Middle frontal gyrus (tissue), 1 donor: ENCODE measurements around the gene OR4D1.

Experiments
- DNase-seq: peaks from one replicate; pipeline ENCODE4 v3.0.0-alpha.2; 2015; ENCODE audit warnings: low spot score; ENCODE audit errors: extremely low spot score

The OR4D1 gene

DNA sequence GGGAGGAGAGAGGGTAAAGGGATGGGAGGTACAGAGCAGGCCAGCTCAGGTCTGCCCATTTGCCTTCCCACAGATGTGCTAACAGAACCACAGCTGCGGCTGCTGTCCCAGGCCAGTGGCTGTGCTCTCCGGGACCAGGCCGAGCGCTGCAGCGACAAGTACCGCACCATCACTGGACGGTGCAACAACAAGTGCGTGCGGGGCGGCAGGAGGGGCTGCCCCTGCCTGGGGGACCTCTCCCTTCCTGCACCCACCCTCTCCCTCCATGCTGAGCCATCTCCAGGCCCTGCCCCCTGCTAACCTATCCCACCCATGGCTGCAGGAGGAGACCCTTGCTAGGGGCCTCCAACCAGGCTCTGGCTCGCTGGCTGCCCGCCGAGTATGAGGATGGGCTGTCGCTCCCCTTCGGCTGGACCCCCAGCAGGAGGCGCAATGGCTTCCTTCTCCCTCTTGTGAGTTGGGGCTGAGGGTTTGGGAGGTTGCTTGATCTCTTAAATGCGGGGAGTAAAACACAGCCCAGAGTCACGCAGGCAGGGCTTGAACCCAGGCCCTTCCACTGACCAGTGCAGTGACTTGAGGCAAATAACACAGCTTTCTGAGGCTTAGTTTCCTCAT is 45.6 kb downstream of the OR4D1 start:
- DNase-seq, result no peak

DNA sequence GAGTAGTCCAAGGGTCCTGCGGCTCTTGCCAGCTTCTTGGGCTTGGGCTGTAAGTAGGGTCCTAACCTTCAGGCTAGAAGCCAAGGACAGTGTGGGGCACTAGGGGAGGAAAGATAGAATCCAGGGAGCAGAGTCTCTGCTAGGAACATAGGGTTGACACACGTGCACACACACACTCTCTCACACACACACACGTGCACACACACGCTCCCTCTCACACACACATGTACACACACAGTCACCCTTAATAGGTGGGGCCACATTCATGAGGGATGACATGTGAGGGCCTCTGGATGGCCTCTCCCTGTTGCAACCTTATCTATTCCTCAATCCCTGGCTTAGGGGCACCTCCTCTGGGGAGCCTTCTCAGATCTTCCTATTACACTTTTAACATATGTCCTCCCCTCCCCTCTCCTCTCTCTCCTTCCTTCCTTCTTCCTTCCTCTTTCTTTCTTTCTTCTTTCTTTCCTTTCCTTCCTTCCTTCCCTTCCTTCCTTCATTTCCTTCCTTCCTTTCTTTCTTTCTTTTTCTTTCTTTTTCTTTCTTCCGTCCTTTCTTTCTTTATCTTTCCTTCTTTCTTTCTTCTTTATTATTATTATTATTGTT is 47.4 kb downstream of the OR4D1 start:
- DNase-seq, result no peak

DNA sequence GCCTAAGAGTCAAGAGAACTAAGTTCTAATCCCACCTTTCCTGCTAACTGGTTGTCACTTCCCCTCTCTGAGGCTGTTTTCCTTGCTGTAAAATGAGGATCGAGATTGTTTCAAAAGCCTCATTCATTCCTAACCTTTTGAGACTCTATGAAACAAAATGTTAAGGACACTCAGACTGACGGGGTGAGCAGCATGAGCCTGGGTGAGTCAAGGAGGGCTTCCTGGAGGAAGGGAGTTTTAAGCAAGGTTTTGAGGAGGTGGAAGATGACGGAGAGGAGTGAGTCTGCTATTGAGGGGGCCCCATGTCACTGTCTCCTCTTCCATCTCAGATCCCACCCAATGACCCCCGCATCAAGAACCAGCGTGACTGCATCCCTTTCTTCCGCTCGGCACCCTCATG is 48.4 kb downstream of the OR4D1 start:
- DNase-seq, result no peak

DNA sequence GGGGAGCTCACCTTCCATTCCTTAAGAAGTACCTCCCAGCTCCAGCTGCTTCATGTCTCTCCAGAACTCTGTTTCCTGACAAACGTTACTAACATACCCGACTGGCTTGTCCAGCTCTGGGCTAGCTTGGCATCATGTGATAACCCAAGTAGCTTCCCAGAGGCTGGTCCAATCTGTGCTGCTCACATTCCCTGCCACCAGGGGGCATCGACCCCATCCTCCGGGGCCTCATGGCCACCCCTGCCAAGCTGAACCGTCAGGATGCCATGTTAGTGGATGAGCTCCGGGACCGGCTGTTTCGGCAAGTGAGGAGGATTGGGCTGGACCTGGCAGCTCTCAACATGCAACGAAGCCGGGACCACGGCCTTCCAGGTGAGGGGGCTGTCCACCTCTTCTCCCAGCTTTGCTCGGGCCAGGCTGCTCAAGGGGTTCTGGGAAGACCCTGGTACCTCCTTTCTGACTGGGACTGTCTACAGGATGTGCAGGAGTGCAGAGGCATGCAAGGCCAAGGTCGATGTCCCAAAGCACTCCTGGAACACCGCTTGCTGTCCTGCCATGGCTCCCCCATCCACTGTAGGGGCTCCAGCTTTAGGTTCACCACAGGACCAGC is 51.9 kb downstream of the OR4D1 start:
- DNase-seq, result no peak

DNA sequence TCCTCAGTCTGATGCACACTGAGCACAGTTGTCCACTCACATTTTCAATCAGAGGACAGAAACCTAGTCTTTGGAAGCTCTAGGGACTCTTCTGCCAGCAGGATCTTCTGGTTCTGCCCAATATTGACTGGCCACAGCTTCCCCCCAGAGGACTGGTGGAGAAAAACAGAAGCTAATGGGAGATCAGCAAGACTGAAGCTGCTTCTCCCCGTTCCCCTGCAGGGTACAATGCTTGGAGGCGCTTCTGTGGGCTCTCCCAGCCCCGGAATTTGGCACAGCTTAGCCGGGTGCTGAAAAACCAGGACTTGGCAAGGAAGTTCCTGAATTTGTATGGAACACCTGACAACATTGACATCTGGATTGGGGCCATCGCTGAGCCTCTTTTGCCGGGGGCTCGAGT is 54.7 kb downstream of the OR4D1 start:
- DNase-seq, result no peak

DNA sequence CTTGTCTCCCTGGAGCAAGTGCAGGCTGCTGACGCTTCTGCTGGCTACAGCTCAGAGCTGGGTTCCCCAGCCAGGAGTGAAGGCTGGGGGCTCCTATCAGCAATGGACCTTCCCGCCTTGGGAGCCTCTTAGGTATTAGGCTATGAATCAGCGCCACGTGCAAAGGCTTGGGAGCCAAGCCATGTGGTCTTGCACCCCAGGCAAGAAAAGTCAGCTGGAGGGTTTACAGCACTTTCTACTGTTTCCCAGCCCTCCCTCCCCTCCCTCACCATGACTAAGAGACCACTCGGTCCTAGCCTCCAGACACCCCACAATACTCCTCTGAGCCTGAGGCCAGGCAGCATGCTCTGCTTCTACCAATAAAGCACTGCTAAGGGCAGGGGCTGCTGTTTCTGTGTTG is 56.6 kb downstream of the OR4D1 start:
- no peak for DNase-seq

DNA sequence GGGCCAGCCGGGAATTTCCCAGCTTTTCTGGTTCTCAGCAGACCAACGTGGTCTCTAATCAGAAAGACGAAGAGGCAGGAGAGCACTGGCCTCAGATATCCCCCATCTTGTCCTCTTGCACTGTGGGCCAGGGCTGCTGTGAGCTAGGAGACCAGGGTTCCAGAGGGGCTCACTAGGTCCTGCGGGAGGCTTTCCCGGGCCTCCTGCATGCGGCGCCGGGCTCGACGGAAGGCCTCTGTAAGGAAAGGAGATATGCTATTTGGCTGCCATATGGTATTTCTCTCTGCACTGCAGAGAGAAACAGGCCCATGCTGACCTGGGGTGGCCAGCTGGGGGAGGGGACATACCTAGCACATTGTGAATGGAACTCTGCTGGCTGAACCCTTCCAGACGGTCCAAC is 57.8 kb downstream of the OR4D1 start:
- DNase-seq, result no peak

DNA sequence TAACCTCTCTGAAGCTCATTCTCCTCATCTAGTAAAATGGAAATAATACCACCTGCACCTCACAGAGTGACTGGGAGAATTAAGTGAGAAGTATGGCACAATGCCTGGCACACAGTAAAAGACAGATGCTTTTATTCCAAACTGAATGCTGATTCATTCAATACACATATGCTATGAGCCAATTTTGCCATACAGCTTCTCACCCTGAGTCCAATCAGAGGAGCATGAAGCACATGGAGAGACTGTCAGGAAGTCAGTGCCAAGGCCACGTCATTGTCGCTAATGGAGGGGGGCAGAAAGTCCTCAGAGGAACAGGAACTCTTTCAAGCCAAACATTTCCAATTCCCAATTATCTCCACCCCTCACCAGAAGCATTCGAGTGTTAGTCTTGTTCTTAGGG is 59.3 kb downstream of the OR4D1 start:
- no peak for DNase-seq

DNA sequence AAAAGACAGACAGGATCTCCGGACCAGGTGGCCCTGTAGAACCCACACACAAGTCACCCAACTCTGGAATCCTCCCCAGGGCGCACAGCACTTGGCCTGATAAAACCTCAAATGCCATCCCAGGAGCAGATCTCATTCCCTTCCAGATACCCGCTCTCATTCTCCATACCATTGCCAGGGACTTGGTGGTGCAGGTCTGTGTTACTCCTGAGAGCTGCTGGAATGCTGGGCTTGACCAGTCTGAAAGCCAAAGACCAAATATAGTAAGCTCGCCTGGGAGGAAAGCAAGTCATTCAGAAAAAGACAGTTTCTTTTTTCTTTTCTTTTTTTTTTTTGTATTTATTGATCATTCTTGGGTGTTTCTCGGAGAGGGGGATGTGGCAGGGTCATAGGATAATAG is 60.2 kb downstream of the OR4D1 start:
- DNase-seq, result no peak
